Right ventricle myocardium superior (tissue), 1 donor: ENCODE results near the gene PDXK. TPM values are rescaled to one million over a fixed set of nuclear protein-coding genes. Genes with fewer than 3 reads are reported as not detected.

Experiments used
- ATAC-seq: fragments of 200-7000 bp; cut with Tn5 transposase; one replicate; pipeline ENCODE4 v1.9.1; 2020; ENCODE audit warnings: mild to moderate bottlenecking; ENCODE audit not compliant: poor library complexity
- DNase-seq: peaks from one replicate; pipeline ENCODE4 v3.0.0-alpha.2; 2020
- intact Hi-C: fragments of 100-400 bp; cut with DNase I; formaldehyde crosslinking; loops from one replicate; pipeline ENCODE4 v1.11.2; 2022
- total RNA-seq: library from RNA; stranded (reverse); fragmentation: NEBNext Ultra II Directional; extraction: Animal tissue kit (Norgen Biotek cat#: 25700); gene quantifications from one replicate; pipeline ENCODE4 v1.2.1, GENCODE V29; 2021
- donor health status: DM: no; HTN: yes; CAD: no; lungs with severe emphysema.

Gene PDXK
- total RNA-seq, 1 donor from 2014 or later = 93.8 TPM

DNA sequence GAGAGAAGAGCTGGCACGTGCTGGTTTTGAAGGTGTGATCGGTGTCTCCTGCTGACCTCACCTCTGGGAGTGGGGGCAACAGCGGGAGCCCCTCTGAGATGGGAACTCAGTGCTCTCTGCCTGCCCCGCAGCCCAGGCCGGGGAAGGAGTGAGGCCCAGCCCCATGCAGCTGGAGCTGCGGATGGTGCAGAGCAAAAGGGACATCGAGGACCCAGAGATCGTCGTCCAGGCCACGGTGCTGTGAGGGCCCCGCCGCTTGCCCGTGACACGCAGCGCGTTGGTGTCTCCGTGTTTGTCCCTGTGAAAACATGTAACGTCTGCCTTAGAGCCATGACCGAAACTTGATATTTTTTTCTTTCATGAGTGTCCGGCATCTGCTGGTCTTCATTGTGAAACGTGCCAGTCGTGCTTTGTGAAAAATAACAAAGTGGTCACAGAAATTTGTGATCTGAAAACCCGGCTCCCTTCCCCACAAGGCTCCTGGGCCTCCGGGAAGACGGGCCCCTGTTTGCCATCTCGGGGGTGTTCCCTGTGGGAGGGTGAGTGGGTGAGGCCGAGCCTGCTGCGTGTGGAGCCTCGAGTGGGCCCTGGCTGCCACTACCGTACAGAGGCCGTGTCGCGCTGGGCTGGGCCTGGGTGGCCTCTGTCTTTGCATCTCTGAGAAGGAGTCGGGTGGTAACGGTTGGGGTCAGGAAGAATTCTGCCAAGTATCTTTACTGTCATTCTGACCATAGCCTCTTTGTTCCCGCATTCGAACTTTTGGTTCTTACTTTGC lies 37.1 kb downstream of the PDXK start:
- DNase-seq = no peak
- intact Hi-C loops = no loop called here

DNA sequence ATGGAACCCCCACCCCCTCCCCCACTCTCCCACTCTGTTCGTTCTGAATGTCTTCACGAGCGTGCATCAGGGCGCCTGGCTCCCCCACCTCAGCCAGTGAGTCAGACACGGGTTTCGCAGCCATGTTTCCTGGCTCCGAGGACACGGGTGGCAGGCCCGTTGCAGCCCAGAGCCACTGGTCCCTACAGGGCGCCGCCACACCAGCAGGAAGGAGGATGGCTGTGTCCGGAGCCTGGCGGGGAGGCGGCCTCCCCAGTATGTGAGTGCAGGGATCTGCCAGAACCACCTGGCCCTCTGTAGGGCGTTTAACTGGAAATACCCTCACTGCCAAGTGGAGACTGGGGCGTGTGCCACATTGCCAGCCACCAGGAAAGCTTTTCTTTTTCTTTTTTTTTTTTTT lies 38.7 kb downstream of the PDXK start:
- ATAC-seq = no peak
- intact Hi-C loops = no loop called here
- no peak for DNase-seq

More for the DNA sequence above, 37.1 kb downstream of the PDXK start:
- ATAC-seq = no peak

DNA sequence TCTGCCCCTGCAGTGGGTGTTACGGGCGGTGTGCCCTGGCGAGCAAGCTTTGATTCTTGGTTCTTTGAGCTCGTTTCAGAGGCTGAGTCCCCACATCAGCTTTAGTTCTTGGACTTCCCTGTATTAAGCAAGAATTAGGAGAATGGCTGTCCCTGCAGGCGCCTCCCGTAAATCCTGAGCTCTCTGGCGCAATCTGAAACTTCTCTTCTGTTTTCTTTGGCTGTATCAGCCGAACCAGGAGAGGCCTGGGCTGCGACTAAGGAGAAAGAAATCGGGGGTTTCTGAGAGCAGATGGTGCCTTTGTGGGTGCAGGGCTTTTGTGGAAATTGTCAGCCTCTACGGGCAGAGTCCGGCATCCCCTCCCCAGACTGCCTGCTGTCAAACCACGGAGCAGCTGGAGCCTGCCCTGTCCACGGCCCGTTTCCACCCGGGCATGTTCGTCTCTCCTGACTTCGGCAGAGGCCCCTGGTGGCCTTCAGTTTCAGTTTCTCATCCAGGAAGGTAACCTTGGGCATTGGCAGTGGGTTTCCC lies 39.2 kb downstream of the PDXK start:
- DNase-seq (no peak), ATAC-seq (peak; percentile 48)
- intact Hi-C loops = no loop called here

DNA sequence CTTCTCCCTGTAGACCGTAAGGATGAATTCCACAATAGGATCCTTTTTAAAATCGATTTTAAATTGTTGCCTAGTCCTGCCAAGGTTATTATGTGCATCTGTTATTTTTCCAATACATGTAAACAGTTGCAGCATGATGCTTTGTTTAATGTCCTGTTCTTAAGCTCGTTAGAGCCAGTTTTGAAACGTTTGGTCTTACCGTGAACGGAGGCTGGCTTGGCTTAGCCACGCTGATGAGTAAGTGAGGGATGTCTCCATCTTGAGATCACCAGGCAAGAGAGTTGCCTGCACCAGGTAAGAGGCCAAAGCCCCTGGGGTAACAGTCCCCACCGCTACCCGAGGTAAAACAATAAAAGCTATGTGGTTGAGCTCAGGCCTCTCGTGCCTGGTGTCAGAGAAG lies 39.9 kb downstream of the PDXK start:
- DNase-seq (no peak), ATAC-seq (no peak)
- intact Hi-C loops = no loop called here

DNA sequence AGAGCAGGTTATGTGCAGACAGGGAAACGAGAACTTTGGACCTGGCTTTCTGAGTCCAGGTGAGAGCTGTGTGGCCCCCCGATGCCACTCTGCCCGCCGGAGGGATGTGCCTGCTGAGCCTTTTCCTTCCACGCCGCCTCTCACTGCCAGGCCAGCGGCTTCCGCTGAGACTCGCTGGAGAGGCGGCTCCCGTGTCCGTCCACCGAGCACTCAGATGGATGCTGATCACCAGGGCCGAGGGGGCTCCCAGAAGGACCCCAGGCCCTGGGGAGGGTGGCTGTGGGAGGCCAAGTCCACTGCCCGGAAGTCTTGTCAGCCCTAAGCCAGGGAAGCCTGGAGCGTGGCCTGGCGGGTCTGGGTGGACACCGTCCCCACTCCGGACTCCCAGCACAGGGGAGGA lies 40.7 kb downstream of the PDXK start:
- intact Hi-C loops = no loop called here
- DNase-seq (no peak), ATAC-seq (no peak)

DNA sequence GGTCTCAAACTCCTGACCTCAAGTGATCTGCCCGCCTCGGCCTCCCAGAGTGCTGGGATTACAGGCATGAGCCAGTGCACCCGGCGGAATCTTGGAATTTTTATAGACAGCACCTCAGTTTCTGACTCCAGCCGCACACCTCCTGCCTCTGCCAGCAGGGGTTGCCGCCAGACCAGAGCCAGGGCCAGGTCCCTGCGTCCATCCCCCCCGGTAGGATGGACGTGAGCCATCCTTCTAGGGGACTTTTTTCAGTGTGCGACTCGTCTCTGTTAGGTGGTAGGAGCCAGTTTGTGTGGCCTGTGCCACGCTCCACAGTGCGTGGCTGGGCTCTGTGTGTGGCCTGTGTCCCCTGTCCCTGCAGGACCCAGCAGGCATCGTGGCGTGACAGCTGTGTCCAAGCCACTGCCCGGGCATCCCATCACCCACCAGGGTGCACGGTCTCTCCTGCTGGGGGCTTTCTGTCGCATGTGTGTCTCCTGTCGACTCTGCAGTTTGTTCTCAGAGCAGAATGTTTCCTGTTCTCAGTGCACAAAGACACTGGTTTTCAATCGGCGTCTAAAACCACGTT lies 41.5 kb downstream of the PDXK start:
- DNase-seq = no peak
- no peak for ATAC-seq
- intact Hi-C loops = no loop called here

DNA sequence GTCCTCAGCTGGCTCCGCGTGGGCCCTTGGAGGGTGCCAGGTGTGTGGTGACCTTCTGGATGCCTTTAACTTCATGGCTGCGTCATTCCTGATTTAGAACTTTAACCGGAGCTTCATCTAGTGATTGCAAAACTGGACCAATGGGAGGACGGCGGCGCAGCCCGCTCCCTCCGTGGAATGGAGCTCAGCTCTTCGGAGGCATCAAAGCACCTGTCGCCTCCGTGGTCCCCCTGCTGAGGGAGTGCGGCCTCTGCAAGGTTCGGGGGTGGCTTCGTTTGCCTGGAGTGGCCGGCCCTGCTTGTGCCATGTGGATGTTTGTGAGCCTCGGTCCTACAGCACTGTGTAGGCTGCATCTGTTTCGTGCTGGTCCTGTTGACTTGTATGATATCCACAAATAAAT lies 43.0 kb downstream of the PDXK start:
- DNase-seq = no peak
- intact Hi-C loops = no loop called here
- ATAC-seq = no peak

DNA sequence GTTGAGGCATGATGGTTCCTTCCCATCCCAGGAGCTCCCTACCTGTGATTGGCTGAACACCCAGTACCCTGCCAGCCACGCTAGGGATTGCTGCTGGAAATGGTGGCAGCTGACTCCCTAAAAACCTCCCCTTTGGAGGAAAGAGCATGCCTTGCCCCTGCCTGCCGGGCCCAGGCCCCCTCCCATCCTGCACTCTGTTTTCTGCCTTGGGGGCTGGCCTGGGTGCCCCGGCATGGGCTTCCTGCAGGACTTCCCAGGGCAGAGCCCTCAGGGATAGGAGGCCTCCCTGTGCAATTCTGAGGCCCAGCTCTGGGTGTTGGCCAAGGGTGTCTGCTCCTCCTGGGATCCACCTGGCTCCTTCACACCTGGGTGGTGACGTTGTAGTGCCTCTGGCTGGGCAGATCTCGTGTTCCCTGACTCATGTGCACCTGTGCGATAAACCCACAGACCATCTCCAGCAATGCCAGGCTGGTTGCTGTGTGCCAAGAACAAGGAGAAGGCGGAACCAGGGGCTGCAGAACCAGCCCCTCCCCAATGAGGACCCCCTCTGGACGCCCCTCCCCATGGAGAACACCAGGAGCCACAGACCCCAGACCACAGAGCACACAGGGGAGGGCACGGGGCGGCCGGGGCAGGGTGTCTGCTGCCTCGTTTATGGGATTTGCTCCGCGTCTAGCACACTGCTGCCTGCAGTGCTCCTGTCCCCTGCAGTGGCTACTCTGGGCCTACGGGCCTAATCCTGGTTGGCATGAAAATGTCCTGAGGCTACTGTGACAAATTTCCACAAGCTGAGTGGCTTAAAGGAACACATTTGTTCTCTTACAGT lies 43.6 kb downstream of the PDXK start:
- ATAC-seq = no peak
- intact Hi-C loops = no loop called here

DNA sequence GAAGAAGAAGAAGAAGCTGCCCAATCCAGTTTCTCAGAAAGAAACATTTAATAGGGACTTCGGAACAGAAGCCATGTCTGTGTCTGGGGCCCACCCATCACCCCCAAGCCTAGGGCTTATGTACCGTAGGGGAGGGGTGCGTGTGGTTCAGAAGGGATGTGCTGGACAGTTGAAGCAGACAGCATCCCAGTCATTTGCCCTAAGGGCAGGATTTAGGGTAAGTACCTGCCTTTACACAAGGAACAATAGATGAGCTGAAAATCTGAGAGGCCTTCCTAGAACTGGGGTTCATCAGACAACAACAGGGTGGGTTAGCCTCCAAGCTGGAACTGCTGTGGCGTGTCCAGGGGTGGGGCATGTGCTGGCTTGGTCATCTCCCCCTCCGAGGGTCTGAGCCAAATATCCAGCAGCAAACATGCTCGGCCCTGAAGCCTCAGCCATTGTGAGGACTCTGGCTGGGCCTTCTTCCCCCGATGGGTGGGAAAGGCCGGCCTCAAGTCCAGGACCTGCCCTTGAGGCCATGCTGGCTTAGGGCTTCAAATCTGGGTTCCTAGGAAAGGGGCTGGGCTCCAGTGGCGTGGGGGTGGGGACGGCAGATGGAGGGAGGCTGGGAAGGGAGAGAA lies 45.1 kb downstream of the PDXK start:
- no peak for ATAC-seq
- intact Hi-C loops = no loop called here
- no peak for DNase-seq

More for the DNA sequence above, 43.6 kb downstream of the PDXK start:
- DNase-seq = no peak

DNA sequence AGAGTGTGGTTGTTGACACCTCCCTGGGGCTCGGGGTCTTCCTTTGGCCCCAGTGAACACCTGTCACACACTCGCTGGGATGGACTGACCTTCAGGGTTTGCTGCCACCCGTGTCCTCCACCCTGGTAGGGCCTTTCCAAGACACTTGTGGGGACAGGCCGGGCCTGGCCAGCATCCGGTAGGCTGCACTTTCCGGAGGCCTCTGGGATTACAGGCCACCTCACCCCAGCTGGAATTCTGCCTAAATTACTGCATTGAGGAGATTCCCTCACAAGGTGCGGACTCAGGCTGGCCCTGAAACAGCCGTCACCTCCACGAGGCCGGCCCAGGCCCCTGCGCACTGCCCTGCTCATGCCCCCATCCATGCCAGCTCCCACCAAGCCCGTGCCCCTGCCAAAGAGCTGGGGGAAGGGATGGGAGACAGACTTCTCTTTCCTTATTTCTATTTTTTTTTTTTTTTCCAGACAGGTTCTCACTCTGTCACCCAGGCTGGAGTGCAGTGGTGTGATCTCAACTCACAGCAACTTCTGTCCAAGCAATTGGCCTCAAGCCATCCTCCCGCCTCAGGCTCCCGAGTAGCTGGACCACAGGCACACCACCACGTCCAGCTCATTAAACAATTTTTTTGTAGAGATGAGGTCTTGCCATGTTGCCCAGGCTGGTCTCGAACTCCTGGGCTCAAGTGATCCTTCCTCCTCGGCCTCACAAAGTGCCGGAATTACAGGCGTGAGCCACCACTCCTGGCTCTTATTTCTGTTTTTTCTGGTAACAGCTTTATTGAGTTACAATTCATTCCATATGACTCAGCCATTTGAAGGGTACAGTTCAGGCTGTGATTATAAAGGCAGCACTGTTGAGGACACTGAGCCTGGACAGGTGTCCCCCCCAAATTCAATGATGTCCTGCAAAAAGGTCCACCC lies 45.9 kb downstream of the PDXK start:
- ATAC-seq = peak; percentile 7
- DNase-seq = no peak

DNA sequence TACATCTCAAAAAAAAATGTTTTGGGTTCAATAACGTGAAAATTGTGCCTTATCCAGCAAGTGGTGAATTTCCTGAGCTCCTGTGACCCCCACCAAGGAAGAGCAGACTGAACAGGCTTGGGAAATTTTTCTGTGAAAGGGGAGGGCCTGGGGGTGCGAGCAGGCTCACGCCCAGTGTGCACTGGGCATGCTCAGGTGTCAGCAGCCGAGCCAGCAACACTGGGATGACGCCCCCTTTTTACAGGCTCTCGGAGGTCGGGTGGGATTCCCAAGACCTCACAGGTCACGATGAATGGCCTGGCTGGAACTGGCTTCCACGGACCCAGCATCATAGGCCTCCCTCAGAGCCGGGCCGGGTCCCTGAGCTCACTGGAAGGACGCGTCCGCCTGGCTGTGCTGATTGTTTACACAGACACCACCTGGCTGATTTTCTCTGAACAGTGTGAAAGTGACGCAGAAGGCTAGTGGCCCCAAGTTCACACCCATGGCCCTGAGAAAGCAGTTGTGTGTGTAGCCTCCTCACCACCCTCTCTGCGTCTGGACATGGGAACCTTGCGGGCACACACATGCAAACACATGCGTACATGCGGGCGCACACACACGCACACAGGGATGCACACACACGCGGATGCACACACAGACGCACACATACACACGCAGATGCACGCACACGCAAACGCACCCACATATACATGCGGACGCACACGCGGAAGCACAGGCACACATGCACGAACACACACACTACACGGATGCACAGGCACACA lies 48.0 kb downstream of the PDXK start:
- DNase-seq (no peak), ATAC-seq (no peak)
- intact Hi-C loops = no loop called here

More for the DNA sequence above, 45.9 kb downstream of the PDXK start:
- intact Hi-C loops = no loop called here

DNA sequence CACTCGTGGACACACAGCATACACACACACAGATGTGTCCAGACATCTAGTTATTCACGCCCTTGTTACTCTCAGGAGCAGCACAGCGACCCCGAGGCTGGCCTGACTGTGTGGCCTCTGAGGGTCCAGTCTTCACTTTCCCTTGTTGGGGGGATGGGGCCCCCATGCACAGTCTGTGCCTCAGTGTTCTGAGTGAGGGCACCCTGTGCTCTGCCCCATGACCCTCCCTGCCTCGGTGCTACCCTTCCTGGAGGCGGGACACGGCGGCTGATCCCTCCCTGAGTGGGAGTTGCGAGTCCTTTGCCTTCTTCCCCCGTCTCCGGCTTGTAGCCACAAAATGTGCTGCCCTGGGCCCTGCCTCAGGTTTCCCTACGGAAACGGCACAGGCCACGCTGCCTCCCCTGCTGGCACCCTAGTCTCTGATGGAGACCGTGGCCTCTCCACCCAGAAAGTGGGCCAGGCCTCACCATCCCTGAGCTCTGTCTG lies 48.6 kb downstream of the PDXK start:
- intact Hi-C loops = no loop called here

DNA sequence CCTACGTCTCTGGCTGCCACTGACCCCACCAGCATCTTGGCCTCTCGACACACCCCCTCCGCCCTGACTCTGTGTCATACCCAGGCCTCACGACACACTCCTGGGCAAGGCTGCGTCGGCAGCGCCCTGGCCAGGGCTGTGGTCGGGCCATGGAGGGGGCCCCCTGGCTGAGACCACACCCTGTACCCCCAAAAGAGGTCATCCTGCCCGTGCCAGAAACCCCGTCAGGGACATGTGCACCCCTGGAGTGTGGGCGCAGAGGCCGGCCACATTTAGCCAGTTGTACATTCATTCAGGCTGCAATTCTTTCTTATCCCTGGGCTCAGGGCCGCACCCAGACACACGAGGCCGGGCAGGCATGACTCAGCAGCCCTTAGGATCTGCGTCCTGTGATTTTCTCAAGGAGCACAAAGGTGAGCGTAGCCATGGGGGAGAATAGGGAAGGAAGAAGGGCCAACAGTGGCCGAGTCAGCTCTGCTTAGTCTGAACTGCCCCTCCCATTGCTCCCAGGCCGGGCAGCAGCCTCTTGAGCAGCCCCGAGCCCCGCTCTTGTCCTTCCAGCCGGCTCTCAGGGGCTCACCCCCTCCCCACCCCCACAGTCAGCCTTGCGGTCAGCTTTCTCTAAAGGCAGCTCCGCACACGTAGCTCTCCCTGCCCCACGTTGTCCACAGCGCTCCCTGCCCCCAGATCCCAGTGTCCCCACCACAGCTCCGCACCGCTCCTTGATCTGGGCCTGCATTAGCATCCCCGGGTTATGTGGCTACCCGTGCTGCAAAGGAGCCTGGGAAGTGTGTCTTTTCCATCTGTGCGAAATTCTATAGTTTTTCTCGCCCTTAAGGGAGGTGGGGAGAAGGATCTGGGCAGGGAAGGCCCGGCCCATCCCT lies 49.3 kb downstream of the PDXK start:
- peak; percentile 49 for ATAC-seq
- DNase-seq = peak; percentile 62
- intact Hi-C loops = no loop called here

More for the DNA sequence above, 48.6 kb downstream of the PDXK start:
- ATAC-seq (no peak), DNase-seq (no peak)

DNA sequence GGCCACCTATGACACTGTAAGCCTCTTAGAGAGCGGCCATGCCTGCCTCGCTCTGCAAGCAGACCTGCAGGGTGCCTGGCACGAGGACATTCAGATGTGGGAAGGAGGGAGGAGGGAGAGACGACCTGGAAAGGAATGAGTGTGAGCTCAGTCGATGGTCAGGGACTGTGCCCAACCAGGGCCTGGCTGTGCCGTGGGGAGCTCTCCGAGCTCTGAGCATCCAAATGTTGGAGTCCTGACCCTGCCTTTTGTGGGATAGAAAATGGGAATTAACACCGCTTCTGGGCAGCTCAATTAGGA lies 49.9 kb downstream of the PDXK start:
- no peak for DNase-seq
- intact Hi-C loops = no loop called here
- ATAC-seq = no peak

DNA sequence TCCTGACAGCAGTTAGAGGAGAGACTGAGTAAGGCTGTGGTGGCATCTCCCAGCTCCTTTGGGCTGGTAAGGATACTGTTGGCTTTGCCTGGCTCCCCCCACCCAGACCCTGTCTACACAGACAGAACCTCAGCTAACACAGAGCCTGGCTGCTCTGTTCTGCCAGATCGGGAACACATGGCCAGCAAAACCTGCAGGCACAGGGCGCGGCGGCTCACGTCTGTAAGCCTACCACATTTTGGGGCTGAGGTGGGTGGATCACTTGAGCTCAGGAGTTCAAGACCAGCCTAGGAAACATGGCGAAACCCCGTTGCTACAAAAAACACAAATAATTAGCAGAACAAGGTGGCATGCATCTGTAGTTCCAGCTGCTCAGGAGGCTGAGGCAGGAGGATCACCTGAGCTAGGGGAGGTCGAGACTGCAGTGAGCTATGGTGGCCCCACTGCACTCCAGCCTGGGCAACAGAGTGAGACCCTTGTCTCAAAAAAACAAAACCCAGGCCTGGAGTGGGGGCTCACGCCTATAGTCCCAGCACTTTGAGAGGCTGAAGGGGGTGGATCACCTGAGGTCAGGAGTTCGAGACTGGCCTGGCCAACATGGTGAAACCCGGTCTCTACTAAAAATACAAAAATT lies 50.5 kb downstream of the PDXK start:
- no peak for ATAC-seq
- intact Hi-C loops = no loop called here
- DNase-seq = no peak

DNA sequence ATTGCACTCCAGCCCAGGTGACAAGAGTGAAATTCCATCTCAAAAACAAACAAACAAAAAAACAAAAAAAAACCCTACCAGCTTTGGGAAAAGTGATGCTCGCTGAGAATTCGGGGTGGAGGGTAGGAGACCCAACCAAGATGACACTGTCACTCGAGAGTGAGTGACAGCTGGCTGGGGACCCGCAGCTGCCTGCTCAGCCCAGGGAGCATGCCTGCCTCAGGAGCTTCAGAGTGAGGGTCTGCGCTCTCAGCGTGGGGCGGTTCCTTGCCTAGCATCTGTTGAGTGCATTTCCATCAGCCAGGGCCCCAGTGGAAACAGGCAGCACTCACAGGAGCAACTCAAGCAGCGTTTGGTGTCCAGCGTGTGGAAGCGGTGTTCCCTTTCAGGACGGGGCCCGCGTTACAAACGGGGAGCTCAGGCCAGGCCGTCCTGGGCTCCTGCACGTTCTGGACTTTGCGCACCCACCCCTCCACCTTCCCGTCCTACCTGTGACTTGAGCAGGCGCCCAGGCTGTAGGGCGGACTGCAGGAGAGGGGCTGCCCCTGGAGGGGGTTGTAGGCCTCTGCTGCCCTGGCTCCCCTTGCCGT lies 51.2 kb downstream of the PDXK start:
- intact Hi-C loops = no loop called here
- DNase-seq = no peak

More for the DNA sequence above, 51.2 kb downstream of the PDXK start:
- no peak for ATAC-seq
